Esophagus muscularis mucosa (tissue), 3 donors: ENCODE results near the gene USP20.

ENCODE experiments used
- POLR2AphosphoS5 ChIP-seq, 2 donors: sonication (generic); formaldehyde crosslinking; IDR thresholded peaks; one replicate each; pipeline ENCODE4 v1.6.1; 2017; ENCODE audit warnings: antibody characterized with exemption in 2 of 2
- TF ChIP-seq, protein P1 (sequence below), 3 experiments: fragments of 200-600 bp in 2 of 3; fragments of 450-650 bp in 1 of 3; sonication (generic) in 2 of 3; IDR thresholded peaks; one replicate each; pipeline ENCODE4 v1.5.1; 2017 to 2019; ENCODE audit warnings: antibody characterized with exemption in 3 of 3, mild to moderate bottlenecking in 2 of 3, moderate library complexity in 1 of 3

DNA sequence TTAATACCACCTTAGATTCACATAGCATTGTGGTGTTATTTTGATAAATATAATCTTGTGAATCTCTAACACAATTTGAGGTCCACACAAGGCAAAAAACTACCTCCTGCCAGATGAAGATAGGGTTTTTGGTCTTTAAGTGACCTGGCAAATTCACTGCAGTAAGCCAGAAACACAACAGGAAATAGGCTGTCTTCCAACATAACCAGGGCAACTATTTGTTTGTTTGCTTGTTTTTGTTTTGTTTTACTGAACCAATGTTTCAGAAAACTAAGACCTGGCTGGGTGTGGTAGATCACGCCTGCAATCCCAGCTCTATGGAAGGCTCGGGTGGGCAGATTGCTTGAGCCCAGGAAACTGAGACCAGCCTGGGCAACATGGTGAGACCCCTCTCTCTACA, 95.5 kb downstream of the USP20 start:
- TF ChIP-seq POLR2AphosphoS5 (IDR thresholded peaks at IDR 0.05) = no peak
- TF ChIP-seq, protein P1, sequence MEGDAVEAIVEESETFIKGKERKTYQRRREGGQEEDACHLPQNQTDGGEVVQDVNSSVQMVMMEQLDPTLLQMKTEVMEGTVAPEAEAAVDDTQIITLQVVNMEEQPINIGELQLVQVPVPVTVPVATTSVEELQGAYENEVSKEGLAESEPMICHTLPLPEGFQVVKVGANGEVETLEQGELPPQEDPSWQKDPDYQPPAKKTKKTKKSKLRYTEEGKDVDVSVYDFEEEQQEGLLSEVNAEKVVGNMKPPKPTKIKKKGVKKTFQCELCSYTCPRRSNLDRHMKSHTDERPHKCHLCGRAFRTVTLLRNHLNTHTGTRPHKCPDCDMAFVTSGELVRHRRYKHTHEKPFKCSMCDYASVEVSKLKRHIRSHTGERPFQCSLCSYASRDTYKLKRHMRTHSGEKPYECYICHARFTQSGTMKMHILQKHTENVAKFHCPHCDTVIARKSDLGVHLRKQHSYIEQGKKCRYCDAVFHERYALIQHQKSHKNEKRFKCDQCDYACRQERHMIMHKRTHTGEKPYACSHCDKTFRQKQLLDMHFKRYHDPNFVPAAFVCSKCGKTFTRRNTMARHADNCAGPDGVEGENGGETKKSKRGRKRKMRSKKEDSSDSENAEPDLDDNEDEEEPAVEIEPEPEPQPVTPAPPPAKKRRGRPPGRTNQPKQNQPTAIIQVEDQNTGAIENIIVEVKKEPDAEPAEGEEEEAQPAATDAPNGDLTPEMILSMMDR (IDR thresholded peaks at IDR 0.05) = no peak
